GM15510 (cell line): ENCODE measurements around the gene PRPF6.

ENCODE experiments used
- POLR2A ChIP-seq: IDR thresholded peaks from 3 replicates; pipeline ENCODE4 v1.6.1; 2011; ENCODE audit warnings: borderline replicate concordance; ENCODE audit not compliant: insufficient read length; ENCODE audit errors: extremely low read depth

PRPF6 gene, protein sequence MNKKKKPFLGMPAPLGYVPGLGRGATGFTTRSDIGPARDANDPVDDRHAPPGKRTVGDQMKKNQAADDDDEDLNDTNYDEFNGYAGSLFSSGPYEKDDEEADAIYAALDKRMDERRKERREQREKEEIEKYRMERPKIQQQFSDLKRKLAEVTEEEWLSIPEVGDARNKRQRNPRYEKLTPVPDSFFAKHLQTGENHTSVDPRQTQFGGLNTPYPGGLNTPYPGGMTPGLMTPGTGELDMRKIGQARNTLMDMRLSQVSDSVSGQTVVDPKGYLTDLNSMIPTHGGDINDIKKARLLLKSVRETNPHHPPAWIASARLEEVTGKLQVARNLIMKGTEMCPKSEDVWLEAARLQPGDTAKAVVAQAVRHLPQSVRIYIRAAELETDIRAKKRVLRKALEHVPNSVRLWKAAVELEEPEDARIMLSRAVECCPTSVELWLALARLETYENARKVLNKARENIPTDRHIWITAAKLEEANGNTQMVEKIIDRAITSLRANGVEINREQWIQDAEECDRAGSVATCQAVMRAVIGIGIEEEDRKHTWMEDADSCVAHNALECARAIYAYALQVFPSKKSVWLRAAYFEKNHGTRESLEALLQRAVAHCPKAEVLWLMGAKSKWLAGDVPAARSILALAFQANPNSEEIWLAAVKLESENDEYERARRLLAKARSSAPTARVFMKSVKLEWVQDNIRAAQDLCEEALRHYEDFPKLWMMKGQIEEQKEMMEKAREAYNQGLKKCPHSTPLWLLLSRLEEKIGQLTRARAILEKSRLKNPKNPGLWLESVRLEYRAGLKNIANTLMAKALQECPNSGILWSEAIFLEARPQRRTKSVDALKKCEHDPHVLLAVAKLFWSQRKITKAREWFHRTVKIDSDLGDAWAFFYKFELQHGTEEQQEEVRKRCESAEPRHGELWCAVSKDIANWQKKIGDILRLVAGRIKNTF

GRCh38 chr20:63980806-63981728, at the start of gene PRPF6:
TSS of gene PRPF6 (plus strand) at chr20:63981132. CDS start at chr20:63981246, 114 bp downstream.
- peak; percentile 70 for TF ChIP-seq POLR2A

GRCh38 chr20:63931735-63932134, 49.2 kb upstream of the PRPF6 start:
- no peak for TF ChIP-seq POLR2A

DNA sequence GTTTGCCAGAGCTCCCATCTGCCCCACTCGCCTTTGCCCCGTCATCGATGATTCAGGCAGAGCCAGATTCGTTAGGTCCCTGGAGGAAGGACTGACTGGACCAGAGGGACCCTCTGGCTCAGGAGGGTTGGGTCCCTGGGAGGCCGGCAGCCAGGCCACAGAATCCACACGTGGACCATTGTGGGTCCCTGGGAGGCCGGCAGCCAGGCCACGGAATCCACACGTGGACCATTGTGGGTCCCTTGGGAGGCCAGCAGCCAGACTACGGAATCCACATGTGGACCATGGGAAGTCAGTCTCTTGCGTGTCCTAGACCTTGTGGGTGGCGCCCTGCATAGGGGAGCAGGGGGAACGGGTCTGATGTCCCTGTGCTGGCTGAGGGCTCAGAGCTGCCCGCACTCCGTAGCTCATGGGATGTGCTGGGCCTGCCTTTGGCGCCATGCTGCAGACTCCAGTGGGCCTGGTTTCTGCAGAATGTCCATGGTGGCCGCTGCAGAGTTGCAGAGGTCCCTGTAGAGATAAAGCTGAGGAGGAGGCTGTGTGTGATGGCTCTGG, 48.2 kb upstream of the PRPF6 start:
- TF ChIP-seq POLR2A: no peak

- no peak for TF ChIP-seq POLR2A
Measured at GRCh38 chr20:63933646-63934045, 47.3 kb upstream of the PRPF6 start.

DNA sequence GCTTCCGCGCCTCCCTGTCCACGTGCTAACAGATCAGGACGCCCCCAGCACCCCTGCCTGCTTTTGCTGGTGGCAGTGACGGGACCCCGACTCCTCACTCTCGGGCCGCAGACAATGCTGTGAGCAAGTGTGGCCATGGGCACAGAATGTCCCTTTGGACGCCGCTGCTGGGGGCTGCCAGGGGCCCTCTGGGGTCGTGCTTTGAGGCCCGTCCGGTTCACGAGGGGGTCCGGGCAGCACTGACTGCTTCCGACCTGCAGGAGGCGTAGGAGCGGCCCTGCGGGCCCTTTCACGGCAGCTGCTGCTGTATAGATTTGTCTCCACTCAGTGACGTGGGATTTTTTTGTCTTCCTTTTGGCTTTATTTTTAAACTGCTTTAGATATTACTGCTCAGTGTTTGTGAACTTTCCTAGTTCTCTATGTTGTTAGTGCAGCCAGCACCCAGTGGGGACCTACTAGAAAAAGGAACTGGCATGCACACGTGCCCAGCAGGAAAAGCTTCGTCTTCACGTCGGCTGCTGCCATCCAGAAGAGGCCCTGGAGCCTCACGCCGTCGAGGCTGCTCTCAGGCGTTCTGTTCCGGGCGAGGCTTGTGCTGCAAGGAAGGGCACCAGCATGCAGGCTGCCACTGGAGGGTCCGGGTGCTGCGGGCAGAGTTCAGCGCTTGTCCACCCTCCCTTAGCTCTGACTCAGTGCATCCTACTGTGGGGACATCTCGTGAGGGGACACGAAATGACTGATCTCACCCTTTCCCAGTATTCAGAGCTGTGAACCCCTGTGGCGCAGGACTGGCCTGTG, 46.5 kb upstream of the PRPF6 start:
- no peak for TF ChIP-seq POLR2A

DNA sequence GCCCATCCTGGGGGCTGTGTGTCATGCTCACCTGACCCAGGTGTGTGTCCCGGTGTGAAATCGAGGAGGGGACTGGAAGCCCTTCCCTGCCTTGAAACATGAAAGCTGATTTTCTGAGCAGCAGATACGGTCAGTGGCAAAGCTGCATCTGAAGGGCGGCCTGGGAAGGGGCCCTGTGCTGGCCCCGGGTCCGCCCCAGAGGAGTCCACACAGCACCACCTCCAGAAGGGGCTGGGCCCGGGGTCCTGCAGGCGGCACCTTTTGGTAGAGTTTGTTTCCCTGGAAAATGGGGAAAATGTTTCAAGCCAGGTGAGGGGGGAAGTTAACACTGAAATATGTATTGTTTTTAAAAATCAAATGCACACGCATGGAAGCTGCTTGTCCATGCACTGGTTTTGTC, 45.5 kb upstream of the PRPF6 start:
- no peak for TF ChIP-seq POLR2A

GRCh38 chr20:63937596-63937995, 43.3 kb upstream of the PRPF6 start:
- TF ChIP-seq POLR2A: no peak

- TF ChIP-seq POLR2A: no peak
Measured at GRCh38 chr20:63939061-63939935, 41.6 kb upstream of the PRPF6 start.

- TF ChIP-seq POLR2A: no peak
Measured at GRCh38 chr20:63940071-63940471, 40.9 kb upstream of the PRPF6 start.

- no peak for TF ChIP-seq POLR2A
Measured at GRCh38 chr20:63940472-63941266, 40.3 kb upstream of the PRPF6 start.

- TF ChIP-seq POLR2A: no peak
Measured at GRCh38 chr20:63941282-63942081, 39.5 kb upstream of the PRPF6 start.
